Fibroblast of the aortic adventitia (primary cell): ENCODE results near the gene NIPA2. TPM values are rescaled to one million over a fixed set of nuclear protein-coding genes. Genes with fewer than 3 reads are reported as not detected.

Source experiments
- DNase-seq: peaks from one replicate; pipeline ENCODE4 v3.0.0-alpha.2; 2010; ENCODE audit warnings: low read depth
- H3K4me3 ChIP-seq: 2 replicates; pipeline ENCODE4 v1.5.1; 2011; ENCODE audit warnings: low read depth, mild to moderate bottlenecking, control low read depth, low read length, moderate library complexity
- total RNA-seq: library from RNA; depleted of rRNA; stranded (reverse); fragments of >200 nt; gene quantifications from 2 replicates; pipeline ENCODE4 v1.2.3, GENCODE V29; 2012; ENCODE audit warnings: low replicate concordance
- TF ChIP-seq, protein P1 (sequence below): IDR thresholded peaks from 2 replicates; pipeline ENCODE4 v1.5.1; 2011; ENCODE audit warnings: mild to moderate bottlenecking, low read length, control low read depth, inconsistent platforms; ENCODE audit not compliant: insufficient read depth

The NIPA2 gene
- total RNA-seq, 1 donor = 75.3 TPM

DNA sequence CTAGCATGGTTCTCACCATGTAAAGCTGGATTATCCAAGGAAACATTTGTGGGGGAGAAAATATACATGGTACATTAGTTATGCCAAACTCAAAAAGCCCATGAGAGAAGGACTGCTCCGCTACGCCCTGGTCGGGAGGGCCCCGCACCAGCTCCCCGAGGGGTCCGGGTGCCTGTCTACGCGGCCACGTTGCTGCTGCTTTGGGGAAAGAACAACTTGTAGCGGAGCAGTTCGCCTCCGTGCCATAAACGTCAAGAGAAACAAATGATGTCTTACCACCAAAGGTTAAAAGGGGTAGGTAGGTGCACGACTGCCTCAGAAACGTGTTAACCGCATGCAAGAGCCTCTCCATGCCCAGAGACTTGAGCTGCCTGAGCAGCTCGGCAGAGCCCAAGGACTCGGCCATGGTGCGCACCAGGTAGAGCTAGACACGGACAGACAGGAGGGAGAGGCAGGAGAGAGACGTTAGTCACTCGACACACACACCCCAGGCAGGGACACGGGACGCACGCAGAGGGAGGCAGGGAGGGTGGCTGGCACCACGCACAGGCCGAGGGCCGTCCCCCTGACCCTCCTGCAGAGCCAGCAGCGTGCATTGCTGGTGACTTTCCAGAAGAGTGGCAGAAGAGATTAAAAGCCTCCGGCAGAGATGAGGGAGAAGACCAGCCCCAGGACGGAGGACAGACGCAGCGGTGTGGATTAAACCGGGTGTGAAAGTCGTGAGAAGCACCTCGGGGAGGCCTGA, 78.3 kb downstream of the NIPA2 start:
- no peak overlapping the region for H3K4me3 ChIP-seq
- TF ChIP-seq, protein P1, sequence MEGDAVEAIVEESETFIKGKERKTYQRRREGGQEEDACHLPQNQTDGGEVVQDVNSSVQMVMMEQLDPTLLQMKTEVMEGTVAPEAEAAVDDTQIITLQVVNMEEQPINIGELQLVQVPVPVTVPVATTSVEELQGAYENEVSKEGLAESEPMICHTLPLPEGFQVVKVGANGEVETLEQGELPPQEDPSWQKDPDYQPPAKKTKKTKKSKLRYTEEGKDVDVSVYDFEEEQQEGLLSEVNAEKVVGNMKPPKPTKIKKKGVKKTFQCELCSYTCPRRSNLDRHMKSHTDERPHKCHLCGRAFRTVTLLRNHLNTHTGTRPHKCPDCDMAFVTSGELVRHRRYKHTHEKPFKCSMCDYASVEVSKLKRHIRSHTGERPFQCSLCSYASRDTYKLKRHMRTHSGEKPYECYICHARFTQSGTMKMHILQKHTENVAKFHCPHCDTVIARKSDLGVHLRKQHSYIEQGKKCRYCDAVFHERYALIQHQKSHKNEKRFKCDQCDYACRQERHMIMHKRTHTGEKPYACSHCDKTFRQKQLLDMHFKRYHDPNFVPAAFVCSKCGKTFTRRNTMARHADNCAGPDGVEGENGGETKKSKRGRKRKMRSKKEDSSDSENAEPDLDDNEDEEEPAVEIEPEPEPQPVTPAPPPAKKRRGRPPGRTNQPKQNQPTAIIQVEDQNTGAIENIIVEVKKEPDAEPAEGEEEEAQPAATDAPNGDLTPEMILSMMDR = no peak
- no peak for DNase-seq

DNA sequence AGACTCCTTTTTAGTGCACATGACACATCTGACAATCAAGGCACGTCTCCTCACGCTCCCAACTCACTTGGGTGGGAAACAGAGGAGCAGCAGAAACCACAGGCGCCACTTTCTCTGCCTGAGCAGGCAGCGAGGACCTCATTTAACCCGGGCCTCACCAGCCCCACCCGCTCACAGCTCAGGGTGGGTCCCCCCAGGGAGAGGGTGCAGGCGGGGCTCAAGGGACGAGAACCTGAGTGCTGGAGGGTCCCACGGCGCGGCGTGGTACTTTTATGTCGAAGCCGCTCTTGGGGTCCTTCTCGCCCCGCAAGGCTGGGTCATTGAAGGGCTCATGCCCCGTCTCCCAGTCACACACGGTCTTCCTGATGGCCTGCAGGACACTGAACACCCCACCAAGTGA, 79.1 kb downstream of the NIPA2 start:
- no peak overlapping the region for H3K4me3 ChIP-seq
- TF ChIP-seq, protein P1 = no peak

More for the DNA sequence above, 79.1 kb downstream of the NIPA2 start:
- no peak for DNase-seq

Other genes starting within 250 kb of the NIPA2 start
- 4.2 and 12.3 TPM in 2 replicates for gene NIPA1, start 52.0 kb upstream of the NIPA2 start, total RNA-seq
- 87.2 and 95.8 TPM in 2 replicates for gene CYFIP1, start 141.7 kb downstream of the NIPA2 start, total RNA-seq
- 17.3 and 37.5 TPM in 2 replicates for gene TUBGCP5, start 200.9 kb downstream of the NIPA2 start, total RNA-seq